ENCODE data around the gene ZYX. TPM values are rescaled to one million over a fixed set of nuclear protein-coding genes. Genes with fewer than 3 reads are reported as not detected.
A peak's percentile ranks its signal among the peaks of the same experiment; 100 is the strongest.

ZYX gene
- total and polyA plus RNA-seq, 2 of the 13 experiments (the other 11 are each of a cell fraction or from before 2014, with no cell fraction given) = 9.9 to 13.7 TPM

DNA sequence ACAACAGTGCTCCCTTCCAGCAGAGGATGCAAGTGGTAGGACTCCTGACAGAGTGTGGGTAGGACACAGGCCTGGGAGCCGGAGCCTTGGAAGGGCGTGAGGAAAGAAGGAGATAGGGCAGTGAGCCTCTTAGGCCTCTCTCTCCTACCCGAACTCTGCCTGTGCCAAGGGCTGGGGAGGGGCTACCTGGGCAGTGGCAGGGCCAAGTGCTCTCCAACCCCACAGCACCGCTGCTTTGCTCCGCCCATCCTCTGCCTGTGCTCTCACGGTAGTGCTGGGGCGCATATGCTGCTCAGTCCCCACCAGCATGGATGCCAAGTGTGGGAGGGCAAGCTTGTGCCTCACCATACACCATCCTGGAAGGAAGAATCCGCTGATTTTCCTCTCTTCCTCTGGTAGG is 26.2 kb upstream of the ZYX start (continued):
- TF ChIP-seq ZNF557 (CRISPR knock-in tag; IDR thresholded peaks at IDR 0.05) = no peak
- no peak for TF ChIP-seq ZNF224 (CRISPR knock-in tag; IDR thresholded peaks at IDR 0.05)
- TF ChIP-seq PRPF4 (IDR thresholded peaks at IDR 0.05; ENCODE audit: low read depth, low read length, poor library complexity, severe bottlenecking) = no peak
- no peak for TF ChIP-seq POLR2AphosphoS2 (IDR thresholded peaks at IDR 0.05; ENCODE audit: low read depth, low read length)
- no peak for TF ChIP-seq ZNF382 (CRISPR knock-in tag; IDR thresholded peaks at IDR 0.05; ENCODE audit: borderline replicate concordance)

DNA sequence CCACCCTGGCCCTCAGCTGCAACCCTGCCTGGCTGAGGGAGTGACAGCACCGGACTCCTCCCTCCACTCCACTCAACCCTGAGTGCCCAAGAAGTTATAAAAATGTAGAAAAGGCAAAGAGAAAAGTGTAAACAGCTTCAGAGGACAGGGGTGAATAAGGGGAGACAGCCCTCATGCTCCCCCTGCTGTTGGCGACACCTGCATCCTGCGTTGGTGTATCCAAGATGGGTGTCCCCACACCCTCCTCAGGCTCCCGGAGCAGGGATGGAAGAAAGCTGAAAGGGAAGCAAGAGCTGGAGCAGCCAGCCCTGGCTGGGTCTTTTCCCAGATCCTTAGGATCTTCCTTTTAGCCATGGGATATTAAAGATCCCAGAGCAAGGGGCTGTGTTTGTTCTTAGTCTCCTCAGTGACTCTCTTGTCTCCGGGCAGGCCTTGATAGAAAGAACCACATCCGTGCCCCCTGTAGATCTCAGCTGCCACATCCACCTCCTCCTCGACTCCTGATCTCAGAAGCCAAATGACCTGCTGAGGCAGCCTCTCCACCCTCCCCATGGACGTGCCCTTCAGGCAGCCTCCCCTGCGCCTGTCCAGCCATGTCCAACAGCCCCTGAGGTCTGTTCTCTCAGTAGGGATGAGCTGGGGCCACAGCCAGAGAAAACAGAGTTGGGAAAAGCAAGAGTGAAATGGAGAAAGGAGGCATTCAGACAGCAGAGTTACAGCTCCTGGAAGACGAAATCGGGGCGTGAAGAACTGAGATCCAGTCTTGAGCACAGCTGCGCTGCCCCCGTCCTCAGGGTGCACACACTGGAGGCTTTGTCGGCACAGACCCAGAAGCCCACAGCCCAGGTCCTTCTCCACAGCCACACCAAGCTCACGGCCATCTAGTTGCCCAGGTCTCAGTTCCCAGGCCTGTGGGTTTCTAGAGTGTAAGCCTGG is 25.4 kb upstream of the ZYX start:
- Histone ChIP-seq H3K4me1 (ENCODE audit: insufficient read depth, low read length) (no peaks in the 10 kb centered on the region), H3K79me2 (ENCODE audit: insufficient read depth, low read length) (no peaks in the 10 kb centered on the region), H3K27me3 (ENCODE audit: control insufficient read depth in 1 of 2, insufficient read depth in 2 of 2, low read length in 2 of 2) (peaks cover 3 to 47% of the 10 kb centered on the region in 2 experiments; a peak in 4 of 5 replicates), H3K9ac (ENCODE audit: insufficient read depth, low read depth, low read length) (no peak overlapping the region), H3K36me3 (replicated peaks in 1 of 2; ENCODE audit: control insufficient read depth in 1 of 2, insufficient read depth in 2 of 2, low read length in 2 of 2) (no peaks in the 10 kb centered on the region), H3K27ac (ENCODE audit: extremely low read length, insufficient read depth, low read length) (no peak overlapping the region), H2AFZ (ENCODE audit: low read length) (no peak overlapping the region), H3K4me2 (ENCODE audit: low read depth, low read length) (no peak overlapping the region), H4K20me1 (ENCODE audit: insufficient read depth, low read length) (no peaks in the 10 kb centered on the region), H3K4me3 (replicated peaks in 1 of 3; ENCODE audit: insufficient read depth in 1 of 3, low read depth in 2 of 3, low read length in 3 of 3) (no peak overlapping the region), H3K9me3 (ENCODE audit: low read length) (no peaks in the 10 kb centered on the region)
- ChIA-PET POLR2A (no interaction called here), CTCF (ENCODE audit: low intra/inter-chr PET ratio, low total read pairs) (no interaction called here)
- WGBS (ENCODE audit: low lambda C conversion rate) = 40% methylated on average over 14 of the region's 16 CpGs
- no TSS peak for BruUV-seq (replicated peaks)
- no peak for DNase-seq (ENCODE audit: low spot score)
- intact Hi-C loops (cut with micrococcal nuclease; ENCODE audit: unreplicated experiment) (no loop called here), in situ Hi-C loops (cut with HindIII; ENCODE audit: extremely low pct_ligation_motif_present, low pct_unique_long_range_greater_than_20kb) (no loop called here)
- no peak for FAIRE-seq
- ATAC-seq = no peak
- TF ChIP-seq ZSCAN25 (CRISPR knock-in tag; IDR thresholded peaks at IDR 0.05) = peak; percentile 69; the same call in 1 of the 2 replicates
- TF ChIP-seq BHLHE40 (IDR thresholded peaks at IDR 0.05; ENCODE audit: low read length) = no peak
- TF ChIP-seq, protein P1, sequence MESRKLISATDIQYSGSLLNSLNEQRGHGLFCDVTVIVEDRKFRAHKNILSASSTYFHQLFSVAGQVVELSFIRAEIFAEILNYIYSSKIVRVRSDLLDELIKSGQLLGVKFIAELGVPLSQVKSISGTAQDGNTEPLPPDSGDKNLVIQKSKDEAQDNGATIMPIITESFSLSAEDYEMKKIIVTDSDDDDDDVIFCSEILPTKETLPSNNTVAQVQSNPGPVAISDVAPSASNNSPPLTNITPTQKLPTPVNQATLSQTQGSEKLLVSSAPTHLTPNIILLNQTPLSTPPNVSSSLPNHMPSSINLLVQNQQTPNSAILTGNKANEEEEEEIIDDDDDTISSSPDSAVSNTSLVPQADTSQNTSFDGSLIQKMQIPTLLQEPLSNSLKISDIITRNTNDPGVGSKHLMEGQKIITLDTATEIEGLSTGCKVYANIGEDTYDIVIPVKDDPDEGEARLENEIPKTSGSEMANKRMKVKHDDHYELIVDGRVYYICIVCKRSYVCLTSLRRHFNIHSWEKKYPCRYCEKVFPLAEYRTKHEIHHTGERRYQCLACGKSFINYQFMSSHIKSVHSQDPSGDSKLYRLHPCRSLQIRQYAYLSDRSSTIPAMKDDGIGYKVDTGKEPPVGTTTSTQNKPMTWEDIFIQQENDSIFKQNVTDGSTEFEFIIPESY (CRISPR knock-in tag; IDR thresholded peaks at IDR 0.05) = peak; percentile 67; the same call in 1 of the 2 replicates

Measured in HepG2 (cell line).